ENCODE results near the gene SFMBT1.

GRCh38 chr3:53071882-53072431 lies 26.1 kb upstream of the SFMBT1 start:
- TF ChIP-seq GATA3 (IDR thresholded peaks at IDR 0.05; ENCODE audit: low read depth, low read length) (no peak), GATA2 (IDR thresholded peaks at IDR 0.05; ENCODE audit: low read depth, low read length) (no peak)
